Measurements from ENCODE around the gene FBXO38. TPM values are rescaled to one million over a fixed set of nuclear protein-coding genes. Genes with fewer than 3 reads are reported as not detected.

Gene FBXO38
- total RNA-seq, 1 donor from 2014 or later, result 64.6 TPM

DNA sequence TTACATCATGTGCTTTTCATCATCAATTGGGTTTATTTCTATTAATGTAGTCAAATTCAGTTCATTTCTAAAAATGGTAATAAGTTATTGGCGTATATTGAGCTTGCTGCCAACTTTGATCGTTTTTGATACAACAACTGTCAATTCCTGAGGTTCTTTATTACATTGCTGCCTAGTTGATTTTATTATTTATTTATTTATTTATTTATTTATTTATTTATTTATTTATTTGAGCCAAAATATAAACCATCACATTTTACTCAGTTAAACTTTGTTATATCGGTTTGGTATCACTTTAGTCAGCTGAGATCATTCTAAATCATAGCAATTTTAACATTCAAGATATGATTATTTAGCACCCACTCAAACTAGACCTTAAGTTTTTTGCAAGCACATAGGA is 100.0 kb downstream of the FBXO38 start:
- Histone ChIP-seq H4K20me1 (ENCODE audit: low read depth) (no peaks in the 10 kb centered on the region), H3K9me3 (ENCODE audit: low read depth) (no peaks in the 10 kb centered on the region), H2AFZ (replicated peaks) (no peak overlapping the region), H3K27me3 (peaks cover 58% of the 10 kb centered on the region), H3K9ac (no peak overlapping the region), H3K36me3 (no peaks in the 10 kb centered on the region), H3K4me1 (peaks cover 7% of the 10 kb centered on the region), H3K27ac (no peak overlapping the region), H3K4me2 (no peak overlapping the region), H3K79me2 (ENCODE audit: low read depth) (no peaks in the 10 kb centered on the region), H3K4me3 (no peak overlapping the region), H3F3A (ENCODE audit: low read depth) (no peaks in the 10 kb centered on the region)
- Mint-ChIP-seq H3K9me3 (peaks cover 5% of the 10 kb centered on the region), H3K4me3 (no peak overlapping the region), H3K36me3 (no peaks in the 10 kb centered on the region), H3K4me1 (peaks cover 22% of the 10 kb centered on the region), H3K27me3 (ENCODE audit: insufficient read depth, low read depth) (peaks cover 7% of the 10 kb centered on the region), H3K27ac (no peak overlapping the region)
- DNase-seq (ENCODE audit: low spot score), result no peak
- no peak for TF ChIP-seq EZH2phosphoT487 (IDR thresholded peaks at IDR 0.05)
- TF ChIP-seq, protein P1, sequence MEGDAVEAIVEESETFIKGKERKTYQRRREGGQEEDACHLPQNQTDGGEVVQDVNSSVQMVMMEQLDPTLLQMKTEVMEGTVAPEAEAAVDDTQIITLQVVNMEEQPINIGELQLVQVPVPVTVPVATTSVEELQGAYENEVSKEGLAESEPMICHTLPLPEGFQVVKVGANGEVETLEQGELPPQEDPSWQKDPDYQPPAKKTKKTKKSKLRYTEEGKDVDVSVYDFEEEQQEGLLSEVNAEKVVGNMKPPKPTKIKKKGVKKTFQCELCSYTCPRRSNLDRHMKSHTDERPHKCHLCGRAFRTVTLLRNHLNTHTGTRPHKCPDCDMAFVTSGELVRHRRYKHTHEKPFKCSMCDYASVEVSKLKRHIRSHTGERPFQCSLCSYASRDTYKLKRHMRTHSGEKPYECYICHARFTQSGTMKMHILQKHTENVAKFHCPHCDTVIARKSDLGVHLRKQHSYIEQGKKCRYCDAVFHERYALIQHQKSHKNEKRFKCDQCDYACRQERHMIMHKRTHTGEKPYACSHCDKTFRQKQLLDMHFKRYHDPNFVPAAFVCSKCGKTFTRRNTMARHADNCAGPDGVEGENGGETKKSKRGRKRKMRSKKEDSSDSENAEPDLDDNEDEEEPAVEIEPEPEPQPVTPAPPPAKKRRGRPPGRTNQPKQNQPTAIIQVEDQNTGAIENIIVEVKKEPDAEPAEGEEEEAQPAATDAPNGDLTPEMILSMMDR (IDR thresholded peaks at IDR 0.05), result no peak

DNA sequence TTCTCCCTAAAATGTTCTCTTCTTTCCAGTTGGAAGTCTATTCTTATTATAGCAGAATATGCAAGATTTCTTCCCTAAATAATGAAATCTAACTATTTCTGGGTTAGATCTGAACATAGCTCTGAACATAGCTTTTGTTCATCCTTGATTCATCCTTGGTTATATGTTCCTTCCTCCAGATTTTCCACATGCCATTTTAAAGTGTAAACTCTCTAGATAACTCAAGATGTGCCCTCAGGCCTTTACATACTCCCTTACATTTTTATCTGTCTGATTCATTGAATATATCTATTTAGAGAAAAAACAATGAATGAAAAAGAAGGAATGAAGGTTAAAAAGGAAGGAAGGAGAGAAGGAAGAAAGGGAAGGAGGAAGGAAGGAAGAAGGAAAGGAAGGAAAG is 100.9 kb downstream of the FBXO38 start:
- no peaks in the 10 kb centered on the region for H3K9me3 ChIP-seq (ENCODE audit: low read depth)
- H4K20me1 ChIP-seq (ENCODE audit: low read depth), result no peaks in the 10 kb centered on the region
- H3K4me1 Mint-ChIP-seq, result peaks cover 22% of the 10 kb centered on the region
- H3K79me2 ChIP-seq (ENCODE audit: low read depth), result no peaks in the 10 kb centered on the region
- no peaks in the 10 kb centered on the region for H3K36me3 ChIP-seq
- H3K36me3 Mint-ChIP-seq, result no peaks in the 10 kb centered on the region
- H3K9ac ChIP-seq, result no peak overlapping the region
- peaks cover 7% of the 10 kb centered on the region for H3K27me3 Mint-ChIP-seq (ENCODE audit: insufficient read depth, low read depth)
- no peak overlapping the region for H3K4me3 ChIP-seq
- H3K4me2 ChIP-seq, result no peak overlapping the region
- no peak overlapping the region for H3K27ac Mint-ChIP-seq
- H3K9me3 Mint-ChIP-seq, result peaks cover 5% of the 10 kb centered on the region
- H3K27ac ChIP-seq, result no peak overlapping the region
- TF ChIP-seq EZH2 (IDR thresholded peaks at IDR 0.05) (no peak), EZH2phosphoT487 (IDR thresholded peaks at IDR 0.05) (no peak)
- TF ChIP-seq, protein P1 (IDR thresholded peaks at IDR 0.05), result no peak
- peaks cover 67% of the 10 kb centered on the region for H3K27me3 ChIP-seq
- peaks cover 7% of the 10 kb centered on the region for H3K4me1 ChIP-seq
- H3K4me3 Mint-ChIP-seq, result no peak overlapping the region
- H2AFZ ChIP-seq (replicated peaks), result no peak overlapping the region
- H3F3A ChIP-seq (ENCODE audit: low read depth), result no peaks in the 10 kb centered on the region
- DNase-seq (ENCODE audit: low spot score), result no peak

DNA sequence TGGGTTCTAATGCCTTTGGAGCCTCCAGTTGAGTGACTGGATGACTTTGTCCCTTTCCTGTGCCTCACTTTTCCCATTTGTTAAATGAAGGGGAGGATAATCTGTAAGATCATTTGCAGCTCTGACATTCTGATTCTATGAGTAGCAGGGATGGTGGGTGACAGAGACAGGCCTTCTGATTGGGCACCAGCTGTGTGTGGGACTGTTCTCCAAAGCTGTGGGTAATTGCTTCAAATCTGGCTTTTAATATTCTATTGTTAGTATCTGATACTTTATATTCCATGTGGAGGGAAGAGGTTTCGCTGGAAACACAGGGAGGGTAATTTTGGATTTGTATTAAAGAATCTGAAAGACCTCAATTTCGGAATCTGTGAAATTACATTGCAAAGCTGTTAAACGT is 102.7 kb downstream of the FBXO38 start:
- Histone ChIP-seq H2AFZ (replicated peaks) (no peak overlapping the region), H4K20me1 (ENCODE audit: low read depth) (no peaks in the 10 kb centered on the region), H3F3A (ENCODE audit: low read depth) (no peaks in the 10 kb centered on the region), H3K36me3 (no peaks in the 10 kb centered on the region), H3K4me2 (no peak overlapping the region), H3K79me2 (ENCODE audit: low read depth) (no peaks in the 10 kb centered on the region), H3K4me3 (no peak overlapping the region), H3K4me1 (peaks cover 6% of the 10 kb centered on the region), H3K27me3 (peaks cover 77% of the 10 kb centered on the region), H3K9me3 (ENCODE audit: low read depth) (no peaks in the 10 kb centered on the region), H3K27ac (no peak overlapping the region), H3K9ac (no peak overlapping the region)
- Mint-ChIP-seq H3K9me3 (peaks cover 5% of the 10 kb centered on the region), H3K4me1 (peaks cover 13% of the 10 kb centered on the region), H3K4me3 (no peak overlapping the region), H3K27me3 (ENCODE audit: insufficient read depth, low read depth) (peaks cover 4% of the 10 kb centered on the region), H3K27ac (no peak overlapping the region), H3K36me3 (no peaks in the 10 kb centered on the region)
- DNase-seq (ENCODE audit: low spot score), result no peak
- TF ChIP-seq, protein P1 (IDR thresholded peaks at IDR 0.05), result no peak
- TF ChIP-seq EZH2phosphoT487 (IDR thresholded peaks at IDR 0.05) (no peak), EZH2 (IDR thresholded peaks at IDR 0.05) (no peak)
